Activated CD8-positive, alpha-beta memory T cell treated with anti-CD3 and anti-CD28 coated beads for 4 hours (primary cell): ENCODE measurements around the gene ASAP2.

Experiments used
- DNase-seq, 2 donors: peaks; one replicate each; pipeline ENCODE4 v3.0.0-alpha.2; 2020; ENCODE audit warnings: low read depth in 2 of 2

ASAP2 gene

DNA sequence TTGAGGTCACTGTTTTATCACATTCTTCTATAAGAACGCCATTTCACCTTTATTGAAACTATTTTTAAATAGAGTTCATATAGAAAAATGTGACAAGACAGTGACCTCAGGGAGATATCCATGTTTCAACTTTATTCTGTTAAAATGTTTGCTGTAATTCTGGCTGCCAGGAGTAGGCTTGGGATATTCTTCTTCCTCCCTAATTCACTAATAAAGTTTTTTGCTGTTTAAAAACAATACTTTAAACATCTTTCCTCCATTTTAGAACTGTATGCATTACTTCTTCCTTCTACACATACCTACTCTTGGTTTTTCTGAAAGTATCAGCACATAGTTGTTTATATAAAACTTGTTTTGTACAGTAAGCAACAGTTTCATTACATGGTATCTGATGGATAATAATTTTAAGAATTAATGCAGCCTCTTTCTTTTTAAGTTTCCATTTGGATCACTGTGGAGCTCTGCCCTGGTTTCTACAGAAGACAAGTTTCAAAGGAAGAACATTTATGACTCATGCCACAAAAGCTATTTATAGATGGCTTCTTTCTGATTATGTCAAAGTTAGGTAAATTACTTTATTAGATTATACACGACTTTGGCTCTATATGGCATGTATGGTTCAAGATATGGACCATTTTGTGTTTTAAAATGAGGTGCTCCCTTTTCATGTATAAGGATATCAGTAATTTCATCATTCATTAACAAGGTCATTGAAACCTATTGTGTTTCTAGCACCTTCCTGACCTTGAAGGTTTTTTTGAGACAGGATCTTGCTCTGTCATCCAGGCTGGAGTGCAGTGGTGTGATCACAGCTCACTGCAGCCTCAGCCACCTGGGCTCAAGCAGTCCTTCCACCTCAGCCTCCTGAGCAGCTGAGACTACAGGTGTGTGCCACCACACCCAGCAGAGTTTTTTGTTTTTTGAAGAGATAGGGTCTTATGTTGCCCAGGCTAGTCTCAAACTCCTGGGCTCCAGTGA is 224.0 kb downstream of the ASAP2 start:
- no peak for DNase-seq

DNA sequence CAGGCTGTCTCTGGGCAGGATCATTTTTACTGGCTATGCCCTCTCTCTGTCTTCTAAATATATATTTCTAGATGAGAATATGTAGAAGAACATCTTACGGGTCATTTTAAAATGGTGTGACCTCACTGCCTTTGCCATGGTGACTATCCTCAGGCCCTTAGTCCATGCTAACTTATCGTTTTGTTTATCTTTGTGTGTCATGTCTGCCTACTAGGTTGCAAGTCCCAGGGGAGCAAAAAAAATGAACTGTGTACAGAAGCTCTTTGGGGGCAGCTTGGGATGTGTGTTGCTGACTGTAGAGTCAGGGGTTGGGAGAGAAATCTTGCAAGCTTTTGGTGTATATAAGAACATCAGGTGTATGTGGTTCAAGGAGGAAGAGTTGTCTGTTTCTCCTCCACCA is 227.9 kb downstream of the ASAP2 start:
- DNase-seq, result no peak

DNA sequence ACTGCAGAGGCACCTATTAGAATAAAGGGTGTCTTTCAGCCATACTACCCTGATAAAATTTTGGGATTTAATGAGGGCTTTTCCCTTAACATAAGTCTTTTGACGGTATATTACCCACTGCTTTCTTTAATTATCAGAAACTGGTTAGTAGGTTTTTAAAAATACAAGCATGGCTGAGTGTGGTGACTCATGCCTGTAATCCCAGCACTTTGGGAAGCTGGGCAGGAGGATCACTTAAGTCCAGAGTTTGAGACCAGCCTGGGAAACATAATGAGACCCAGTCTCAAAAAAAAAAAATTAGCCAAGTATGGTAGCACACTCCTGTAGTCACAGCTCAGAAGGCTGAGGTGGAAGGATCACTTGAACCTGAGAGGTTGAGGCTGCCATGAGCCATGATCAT is 232.9 kb downstream of the ASAP2 start:
- no peak for DNase-seq

DNA sequence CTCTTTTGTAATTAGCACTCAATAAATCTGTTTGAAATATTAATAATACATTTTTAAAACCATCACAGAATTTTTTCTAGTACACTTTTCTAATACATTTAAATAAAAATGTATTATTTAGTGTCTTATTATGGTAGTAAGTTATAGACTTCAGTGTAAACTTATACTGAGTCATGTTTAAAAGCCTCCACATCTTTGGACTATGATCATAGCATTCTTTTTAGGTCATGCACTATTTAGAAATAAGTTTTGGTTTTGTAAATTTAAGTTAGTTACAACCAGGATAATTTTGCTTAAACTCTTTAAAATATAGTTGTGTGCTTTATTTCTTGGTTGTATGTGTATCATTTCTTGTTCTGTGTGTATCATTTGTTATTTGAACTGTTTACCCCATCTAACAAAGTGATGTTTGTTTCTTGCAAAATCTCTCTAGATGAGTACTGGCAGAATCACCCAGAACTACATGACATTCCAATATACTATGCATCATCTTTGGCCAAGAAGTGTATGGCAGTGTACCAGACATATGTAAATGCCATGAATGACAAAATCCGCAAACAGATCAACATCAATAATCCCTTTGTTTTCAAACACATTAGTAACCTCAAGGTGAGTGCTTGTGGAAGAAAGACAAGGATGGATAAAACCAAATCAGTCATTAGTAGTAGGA is 233.6 kb downstream of the ASAP2 start:
- no peak for DNase-seq

DNA sequence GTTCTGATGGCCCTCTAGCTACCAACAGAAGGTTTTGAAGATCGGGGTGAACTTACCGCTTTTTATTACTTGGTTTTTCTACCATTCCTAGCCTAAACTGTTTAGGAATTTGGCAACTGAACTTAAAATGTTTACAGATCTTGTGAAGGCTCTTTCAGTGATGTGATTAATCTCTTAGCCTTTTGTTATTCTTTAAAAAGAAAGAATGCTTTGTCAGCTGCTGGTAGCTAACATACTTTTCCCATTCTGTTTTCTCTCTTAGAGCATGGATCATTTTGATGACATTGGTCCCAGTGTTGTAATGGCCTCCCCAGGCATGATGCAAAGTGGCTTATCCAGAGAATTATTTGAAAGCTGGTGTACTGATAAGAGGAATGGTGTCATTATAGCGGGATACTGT is 234.9 kb downstream of the ASAP2 start:
- no peak for DNase-seq

DNA sequence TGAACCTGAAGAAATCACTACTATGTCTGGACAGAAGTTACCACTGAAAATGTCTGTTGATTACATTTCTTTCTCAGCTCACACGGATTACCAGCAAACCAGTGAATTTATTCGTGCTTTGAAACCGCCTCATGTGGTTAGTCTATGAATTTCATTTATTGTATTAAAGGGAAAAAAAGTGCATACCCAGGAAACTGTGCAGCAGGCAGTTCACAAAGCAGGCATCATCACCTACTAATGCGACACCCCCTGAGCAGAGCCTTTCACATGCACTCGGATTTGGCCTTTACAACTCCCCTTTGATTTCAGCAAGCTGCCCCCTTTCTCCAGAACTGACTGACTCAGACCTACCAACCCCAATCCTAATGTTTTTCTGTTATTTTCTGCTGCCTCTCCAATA is 236.9 kb downstream of the ASAP2 start:
- DNase-seq, result no peak

DNA sequence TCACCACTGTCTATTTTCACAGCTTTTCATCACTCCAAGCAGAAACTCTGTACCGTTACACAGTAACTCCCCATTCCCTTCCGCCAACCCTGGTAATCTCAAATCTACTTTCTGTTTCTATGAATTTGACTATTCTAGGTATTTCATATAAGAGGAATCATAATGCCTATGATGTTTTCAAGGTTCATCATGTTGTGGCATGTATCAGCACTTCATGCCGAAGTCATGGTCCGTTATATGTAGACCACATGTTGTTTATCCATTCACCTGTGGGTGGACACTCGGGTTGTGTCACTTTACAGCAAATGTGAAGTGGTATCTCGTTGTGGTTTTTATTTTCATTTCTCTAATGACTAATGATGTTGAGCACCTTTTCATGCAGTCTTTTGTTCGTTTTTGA is 238.5 kb downstream of the ASAP2 start:
- no peak for DNase-seq

DNA sequence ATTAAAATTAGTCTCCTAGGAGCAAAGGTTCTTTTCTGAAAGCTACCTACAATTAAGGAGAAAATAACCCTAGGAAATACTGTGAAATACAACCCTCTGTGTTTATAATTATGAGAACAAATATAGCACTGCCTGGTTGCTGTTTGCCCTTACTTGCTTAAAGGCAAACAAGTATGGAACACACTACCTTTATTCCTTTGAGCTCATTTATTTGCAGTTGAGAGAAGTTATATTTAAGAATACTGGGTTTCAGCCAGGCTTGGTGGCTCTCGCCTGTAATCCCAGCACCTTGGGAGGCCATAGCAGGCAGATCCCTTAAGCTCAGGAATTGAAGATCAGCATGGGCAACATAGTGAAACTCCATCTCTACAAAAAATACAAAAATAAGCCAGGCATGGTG is 244.6 kb downstream of the ASAP2 start:
- DNase-seq, result no peak
